Measurements from ENCODE around the gene ARHGAP6.

- TF ChIP-seq REST (IDR thresholded peaks at IDR 0.05; ENCODE audit: low read depth) (no peak), POLR2A (IDR thresholded peaks at IDR 0.05; ENCODE audit: borderline replicate concordance, extremely low read depth, insufficient read depth, insufficient read length) (no peak), SP1 (IDR thresholded peaks at IDR 0.05; ENCODE audit: low read depth) (no peak), EGR1 (IDR thresholded peaks at IDR 0.05; ENCODE audit: low read depth) (no peak), ATF3 (IDR thresholded peaks at IDR 0.05) (no peak), CEBPB (IDR thresholded peaks at IDR 0.05; ENCODE audit: low read depth) (no peak), CTCF (IDR thresholded peaks at IDR 0.05 in 2 of 3, conservative IDR thresholded peaks at IDR 0.05 in 1 of 3; ENCODE audit: borderline replicate concordance in 1 of 3, insufficient read depth in 1 of 3, low read depth in 2 of 3, low read length in 2 of 3) (peak; percentile 38 to 57 (median 52)), EZH2 (IDR thresholded peaks at IDR 0.05) (no peak), ZFX (IDR thresholded peaks at IDR 0.05) (no peak), YY1 (IDR thresholded peaks at IDR 0.05; ENCODE audit: extremely low read depth, insufficient replicate concordance, low read depth, low read length) (no peak), SRF (IDR thresholded peaks at IDR 0.05; ENCODE audit: low read depth) (no peak), EZH2phosphoT487 (IDR thresholded peaks at IDR 0.05; ENCODE audit: borderline replicate concordance) (no peak), MAX (IDR thresholded peaks at IDR 0.05) (no peak), POLR2AphosphoS5 (IDR thresholded peaks at IDR 0.05; ENCODE audit: low read depth, low read length) (no peak)
Measured at GRCh38 chrX:11143931-11144678, 521.6 kb downstream of the ARHGAP6 start.

Measured in HCT116 (cell line).